GM04503 (cell line): Measurements from ENCODE around the gene TMEM259.
A peak's percentile ranks its signal among the peaks of the same experiment; 100 is the strongest.

Source experiments
- DNase-seq: peaks from one replicate; pipeline ENCODE4 v3.0.0-alpha.2; 2012; ENCODE audit warnings: low read depth

Gene TMEM259

GRCh38 chr19:988510-988909, 32.4 kb downstream of the TMEM259 start:
- DNase-seq = no peak

DNA sequence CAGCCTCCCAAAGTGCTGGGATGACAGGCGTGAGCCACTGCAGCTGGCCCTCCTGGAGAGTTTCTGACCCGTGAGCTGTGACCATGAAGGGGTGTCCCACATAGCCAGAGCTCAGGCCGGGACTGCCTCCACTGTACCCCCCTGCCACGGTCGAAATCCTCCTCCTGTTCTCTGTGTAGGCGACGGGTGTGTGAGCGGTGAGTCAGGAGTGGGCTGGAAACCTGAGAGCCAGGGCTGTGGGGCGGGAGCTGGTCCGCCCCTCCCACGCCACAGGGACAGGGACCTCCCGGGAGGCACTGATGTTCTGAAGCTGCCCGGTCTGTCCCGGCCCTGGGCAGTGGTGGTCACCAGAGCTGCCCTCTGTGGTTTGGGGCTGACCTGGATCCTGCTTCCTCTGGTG, 32.8 kb downstream of the TMEM259 start:
- DNase-seq = no peak

GRCh38 chr19:986083-986482, 34.8 kb downstream of the TMEM259 start:
- no peak for DNase-seq

DNA sequence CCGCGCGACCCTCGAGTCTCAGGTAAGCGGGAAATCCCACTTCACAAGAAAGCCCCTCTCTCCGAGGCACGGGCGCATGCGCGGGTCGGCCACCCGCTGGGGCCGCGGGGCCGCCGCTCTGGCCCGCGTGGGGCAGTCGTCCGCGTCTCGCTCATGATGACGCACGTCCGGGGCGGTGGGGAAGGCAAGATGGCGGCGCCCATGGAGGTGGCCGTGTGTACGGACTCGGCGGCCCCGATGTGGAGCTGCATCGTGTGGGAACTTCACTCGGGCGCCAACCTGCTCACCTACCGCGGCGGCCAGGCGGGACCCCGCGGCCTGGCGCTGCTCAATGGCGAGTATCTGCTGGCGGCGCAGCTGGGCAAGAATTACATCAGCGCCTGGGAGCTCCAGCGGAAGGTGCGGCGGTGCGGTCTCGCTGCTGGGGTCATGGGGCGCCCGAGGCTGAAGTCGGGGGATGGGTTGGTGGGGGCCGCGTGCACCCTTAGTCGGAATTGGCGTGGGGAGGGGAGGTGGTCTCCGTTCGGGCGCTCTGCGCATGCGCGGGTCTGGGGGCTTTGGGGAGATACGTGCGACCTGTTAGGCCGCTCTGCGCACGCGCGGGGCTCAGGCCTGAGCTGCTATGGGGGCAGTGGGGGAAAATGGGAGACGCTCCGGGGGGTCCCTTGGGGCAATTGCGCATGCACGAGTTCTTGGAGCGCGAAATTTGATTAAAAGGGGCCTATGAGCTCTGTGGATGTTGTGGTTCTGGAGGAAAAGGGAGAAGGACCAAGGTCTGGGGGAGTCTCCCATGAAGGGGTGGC, 36.6 kb downstream of the TMEM259 start, which contains the start of gene WDR18:
Gene WDR18, plus strand, starts transcription at position 181 of the 803 bp plus-strand sequence. Its CDS starts 9 bp downstream, at position 190.
- peak; percentile 27 for DNase-seq

DNA sequence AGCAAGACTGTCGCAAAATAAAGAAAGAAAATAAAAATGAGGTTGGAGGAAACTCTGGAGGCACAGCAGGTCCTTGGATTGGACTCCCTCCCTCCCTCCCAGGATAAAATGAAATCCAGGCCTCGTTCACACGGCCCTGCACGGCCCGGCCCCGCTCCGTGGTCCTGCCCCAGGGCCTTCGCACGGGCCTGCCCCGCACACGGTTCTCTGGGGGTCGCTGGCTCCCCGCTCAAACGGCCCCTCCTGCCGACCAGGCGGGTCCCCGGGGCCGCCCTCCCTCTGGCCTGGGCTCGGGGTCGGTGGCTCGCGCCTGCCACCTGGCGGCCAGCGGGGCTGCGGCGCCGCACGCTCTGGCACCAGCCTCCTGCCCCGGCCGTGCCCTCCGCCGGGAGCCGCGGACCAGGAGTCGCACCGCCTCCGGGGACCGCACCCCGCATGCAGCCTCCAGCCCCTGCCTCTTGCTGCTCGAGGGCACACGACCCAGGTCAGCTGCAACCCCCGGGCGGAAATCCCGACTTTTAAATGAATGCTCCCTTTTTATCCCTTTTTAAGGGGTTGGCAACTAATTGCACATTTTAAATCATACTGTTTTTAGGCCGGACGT, 38.3 kb downstream of the TMEM259 start:
- DNase-seq = no peak

GRCh38 chr19:980133-980998, 40.6 kb downstream of the TMEM259 start:
- no peak for DNase-seq

- DNase-seq = no peak
These were observed 41.6 kb downstream of the TMEM259 start for GRCh38 chr19:979318-979741.

- DNase-seq = no peak
These were observed 43.9 kb downstream of the TMEM259 start for GRCh38 chr19:977058-977464.

DNA sequence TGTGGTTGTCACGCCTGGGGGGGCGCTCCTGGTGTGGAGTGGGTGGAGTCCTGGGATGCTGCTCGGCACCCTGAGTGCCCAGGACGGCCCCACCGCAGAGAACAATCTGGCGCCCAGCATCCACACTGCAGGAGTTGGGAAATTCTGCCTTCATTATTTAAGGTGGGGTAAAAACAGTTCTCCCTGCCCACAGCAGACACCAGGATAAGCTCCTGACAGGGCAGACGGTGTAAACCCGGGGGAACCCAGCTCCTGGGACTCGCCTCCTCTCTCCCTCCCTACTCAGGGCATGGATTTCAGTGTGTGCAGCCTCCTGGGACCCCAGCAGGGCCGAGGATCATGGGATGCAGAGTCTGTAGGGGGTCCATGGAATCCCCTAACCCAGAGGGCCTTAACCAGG, 44.4 kb downstream of the TMEM259 start:
- no peak for DNase-seq

- no peak for DNase-seq
These were observed 46.2 kb downstream of the TMEM259 start for GRCh38 chr19:974564-975257.

DNA sequence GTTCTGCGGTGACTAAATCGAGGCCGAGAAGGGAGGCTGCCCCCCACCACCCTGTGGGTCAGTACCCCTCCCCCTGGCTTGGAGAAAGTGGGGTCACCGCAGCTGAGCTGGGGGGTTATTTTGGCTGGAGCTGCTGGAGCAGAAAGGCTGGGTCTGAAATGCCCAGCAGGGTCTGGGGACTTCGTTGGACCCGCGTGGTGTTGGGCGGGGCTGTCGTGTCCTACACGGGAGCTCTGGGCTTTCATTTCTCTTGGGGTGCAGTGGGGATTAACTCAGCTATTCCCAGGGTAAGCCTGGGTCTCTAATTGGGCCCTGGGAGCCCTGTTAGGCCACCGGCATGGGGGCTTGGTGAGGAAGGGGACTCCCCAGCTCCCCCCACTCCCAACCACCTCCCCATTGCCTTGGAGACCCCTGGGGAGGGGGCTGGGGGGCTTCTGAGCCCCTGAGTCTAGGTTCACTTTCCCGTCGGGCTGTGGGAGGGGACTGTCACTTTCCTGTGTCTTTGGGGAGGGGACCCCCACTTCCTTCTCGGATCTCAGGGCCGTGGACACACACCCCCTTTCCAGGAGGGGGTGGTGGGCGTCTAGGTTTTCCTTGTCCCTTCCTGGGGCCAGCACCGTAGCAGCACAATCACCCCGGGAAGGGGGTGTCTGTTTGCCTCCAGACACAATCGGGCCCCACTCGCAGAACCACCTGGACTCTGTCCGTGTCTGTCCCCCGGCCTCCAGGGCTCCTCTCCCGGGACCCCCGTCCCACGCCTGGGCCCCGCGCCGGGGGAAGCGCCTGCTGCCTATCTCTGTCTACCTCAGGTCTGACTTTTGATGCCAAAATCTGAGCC, 47.0 kb downstream of the TMEM259 start:
- no peak for DNase-seq

GRCh38 chr19:972281-972680, 48.6 kb downstream of the TMEM259 start:
- DNase-seq = no peak

- no peak for DNase-seq
These were observed 49.1 kb downstream of the TMEM259 start for GRCh38 chr19:971795-972194.

DNA sequence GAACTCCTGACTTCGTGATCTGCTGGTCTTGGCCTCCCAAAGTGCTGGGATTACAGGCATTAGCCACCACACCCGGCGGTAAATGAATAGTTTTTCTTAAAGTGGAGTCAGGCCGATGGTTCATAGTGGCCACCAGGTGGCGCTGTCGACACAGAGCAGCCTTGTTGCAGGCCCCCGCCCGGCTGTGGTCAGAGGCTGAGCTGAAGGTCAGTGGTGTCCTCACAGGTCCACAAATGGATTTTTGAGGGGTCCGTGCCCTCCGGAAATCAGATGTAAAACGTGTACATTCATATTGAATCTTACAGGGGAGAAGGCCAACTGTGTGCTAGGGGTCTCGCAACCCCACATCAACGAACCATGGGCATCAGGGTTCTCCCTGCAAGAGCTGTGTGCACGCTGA, 50.2 kb downstream of the TMEM259 start:
- DNase-seq = no peak

GRCh38 chr19:966485-967088, 54.3 kb downstream of the TMEM259 start:
- DNase-seq = no peak

- no peak for DNase-seq
These were observed 55.9 kb downstream of the TMEM259 start for GRCh38 chr19:964761-965694.

- DNase-seq = no peak
These were observed 56.8 kb downstream of the TMEM259 start for GRCh38 chr19:964116-964520.

GRCh38 chr19:963486-963951, 57.4 kb downstream of the TMEM259 start:
- DNase-seq = no peak

DNA sequence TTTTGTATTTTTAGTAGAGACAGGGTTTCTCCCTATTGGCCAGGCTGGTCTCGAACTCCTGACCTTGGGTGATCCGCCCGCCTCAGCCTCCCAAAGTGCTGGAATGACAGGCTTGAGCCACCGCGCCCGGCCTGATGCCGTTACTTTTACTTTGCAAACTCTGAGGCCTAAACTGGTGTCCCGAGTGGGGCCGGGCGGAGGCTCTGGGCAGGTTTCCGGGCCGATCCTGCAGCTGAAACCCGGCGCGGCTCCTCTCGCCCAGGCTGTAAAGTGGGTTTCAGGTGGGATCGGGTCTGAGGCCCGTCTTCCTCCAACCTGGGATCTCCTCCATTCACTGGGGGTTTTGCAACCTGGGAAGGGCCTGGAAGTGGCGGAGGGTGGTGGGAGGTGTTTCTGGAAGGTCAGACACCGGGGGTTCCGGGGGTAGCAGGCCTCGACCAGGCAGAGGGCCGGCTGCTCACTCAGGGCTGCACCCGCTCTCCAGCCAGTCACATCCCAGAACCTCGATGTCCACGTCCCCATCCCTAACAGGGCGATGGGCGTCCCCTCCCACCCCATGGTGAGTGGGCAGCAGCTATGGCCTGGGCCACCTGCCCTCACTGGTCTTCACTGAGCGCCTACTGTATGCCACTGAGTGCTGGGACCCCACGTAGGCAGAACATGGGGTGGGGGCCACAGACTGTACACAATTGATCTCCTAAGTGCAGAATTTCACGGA, 58.1 kb downstream of the TMEM259 start:
- DNase-seq = no peak
